ENCODE results near the gene ARIH2. TPM values are rescaled to one million over a fixed set of nuclear protein-coding genes. Genes with fewer than 3 reads are reported as not detected.
"Not testable (repeated sequence)": the region's sequence is repeated elsewhere in the genome, so short reads cannot be mapped to it uniquely, and the experiment has no call there.

The ARIH2 gene
- total RNA-seq, 1 donor from 2014 or later: 88.1 TPM

GRCh38 chr3:48897460-48898376 is 20.9 kb upstream of the ARIH2 start:
- no peak for DNase-seq
- Histone ChIP-seq H3K9me3 (no peaks in the 10 kb centered on the region), H3K27ac (peak overlapping the region; percentile 73), H3K4me3 (peak overlapping the region; percentile 73), H3K4me1 (peaks cover 17% of the 10 kb centered on the region), H3K36me3 (no peaks in the 10 kb centered on the region), H3K27me3 (no peaks in the 10 kb centered on the region)
- intact Hi-C loops (cut with DNase I): no loop called here
- no peak for TF ChIP-seq CTCF (IDR thresholded peaks at IDR 0.05)
- ATAC-seq: no peak

GRCh38 chr3:48898383-48899234 is 20.0 kb upstream of the ARIH2 start, which contains the start of gene SLC25A20:
Gene SLC25A20 (minus strand): TSS chr3:48898882. CDS start chr3:48898794, 88 bp downstream.
- Histone ChIP-seq H3K27ac (peak within 1 kb of the TSS; percentile 73), H3K4me1 (peaks cover 17% of the 10 kb centered on the region), H3K9me3 (no peaks in the 10 kb centered on the region), H3K27me3 (no peaks in the 10 kb centered on the region), H3K36me3 (no peaks in the 10 kb centered on the region), H3K4me3 (peak within 1 kb of the TSS; percentile 73)
- DNase-seq (peak; percentile 97), ATAC-seq (peak; percentile 99)
- no peak for TF ChIP-seq CTCF (IDR thresholded peaks at IDR 0.05)
- intact Hi-C loops (cut with DNase I): no loop called here

GRCh38 chr3:48899273-48899672 is 19.4 kb upstream of the ARIH2 start:
- H3K27me3 ChIP-seq: no peaks in the 10 kb centered on the region
- H3K27ac ChIP-seq: peak overlapping the region; percentile 65
- no peak for ATAC-seq

GRCh38 chr3:48907026-48907425 is 11.6 kb upstream of the ARIH2 start:
- H3K27ac ChIP-seq; H3K27me3 ChIP-seq; H3K36me3 ChIP-seq; DNase-seq; intact Hi-C loops (cut with DNase I); ATAC-seq; H3K4me3 ChIP-seq; H3K4me1 ChIP-seq; H3K9me3 ChIP-seq: not testable (repeated sequence)

More at GRCh38 chr3:48899273-48899672, 19.4 kb upstream of the ARIH2 start:
- Histone ChIP-seq H3K4me3 (peak overlapping the region; percentile 73), H3K9me3 (no peaks in the 10 kb centered on the region), H3K4me1 (peaks cover 17% of the 10 kb centered on the region), H3K36me3 (no peaks in the 10 kb centered on the region)
- no peak for TF ChIP-seq CTCF (IDR thresholded peaks at IDR 0.05)
- no peak for DNase-seq
- intact Hi-C loops (cut with DNase I): no loop called here

- TF ChIP-seq CTCF (IDR thresholded peaks at IDR 0.05): no peak
- intact Hi-C loops (cut with DNase I): no loop called here
- DNase-seq: no peak
Observed at GRCh38 chr3:48915296-48915695, 3.3 kb upstream of the ARIH2 start.

More at GRCh38 chr3:48915296-48915695, 3.3 kb upstream of the ARIH2 start:
- no peak overlapping the region for H3K4me3 ChIP-seq
- no peaks in the 10 kb centered on the region for H3K9me3 ChIP-seq
- peaks cover 9% of the 10 kb centered on the region for H3K4me1 ChIP-seq
- no peak overlapping the region for H3K27ac ChIP-seq
- no peaks in the 10 kb centered on the region for H3K36me3 ChIP-seq
- no peak for ATAC-seq
- no peaks in the 10 kb centered on the region for H3K27me3 ChIP-seq

Measured in upper lobe of right lung (tissue), 1 donor.